ENCODE data around the gene TRIM23.
"Not testable (repeated sequence)": the region's sequence is repeated elsewhere in the genome, so short reads cannot be mapped to it uniquely, and the experiment has no call there.

Gene TRIM23

GRCh38 chr5:65624025-65624570, at the start of gene TRIM23:
Gene TRIM23 (minus strand): TSS chr5:65624333. CDS start chr5:65624274, 59 bp downstream.
- peak; percentile 98 for ATAC-seq
- H3K27ac Mint-ChIP-seq, result peak within 1 kb of the TSS; percentile 98 to 99
- peaks cover 31% of the 10 kb centered on the region for H3K4me1 Mint-ChIP-seq
- no peaks in the 10 kb centered on the region for H3K27me3 Mint-ChIP-seq
- peak; percentile 90 to 93 for DNase-seq
- H3K4me3 Mint-ChIP-seq, result peak within 1 kb of the TSS; percentile 94 to 95
- no peaks in the 10 kb centered on the region for H3K9me3 Mint-ChIP-seq

GRCh38 chr5:65672796-65673195, 48.7 kb upstream of the TRIM23 start:
- Mint-ChIP-seq H3K4me1 (peaks cover 37% of the 10 kb centered on the region), H3K4me3 (no peak overlapping the region), H3K27ac (no peak overlapping the region), H3K27me3 (no peaks in the 10 kb centered on the region), H3K9me3 (no peaks in the 10 kb centered on the region)
- DNase-seq (no peak), ATAC-seq (no peak)

GRCh38 chr5:65668696-65669095, 44.6 kb upstream of the TRIM23 start:
- Mint-ChIP-seq H3K4me3 (no peak overlapping the region), H3K4me1 (peaks cover 5% of the 10 kb centered on the region), H3K27ac (no peak overlapping the region), H3K27me3 (no peaks in the 10 kb centered on the region), H3K9me3 (no peaks in the 10 kb centered on the region)
- ATAC-seq (no peak), DNase-seq (no peak)

GRCh38 chr5:65663804-65664521, 39.8 kb upstream of the TRIM23 start:
- H3K27me3 Mint-ChIP-seq, result no peaks in the 10 kb centered on the region
- H3K27ac Mint-ChIP-seq, result peak overlapping the region; percentile 13 to 45
- no peak overlapping the region for H3K4me3 Mint-ChIP-seq
- DNase-seq (no peak), ATAC-seq (no peak)
- no peaks in the 10 kb centered on the region for H3K9me3 Mint-ChIP-seq
- peaks cover 5% of the 10 kb centered on the region for H3K4me1 Mint-ChIP-seq

- Mint-ChIP-seq H3K4me1 (no peaks in the 10 kb centered on the region), H3K27ac (peak overlapping the region; percentile 80 to 88), H3K27me3 (no peaks in the 10 kb centered on the region), H3K4me3 (no peak overlapping the region), H3K9me3 (no peaks in the 10 kb centered on the region)
- DNase-seq, result no peak
- ATAC-seq, result peak; percentile 74
Observed at GRCh38 chr5:65654713-65655112, 30.6 kb upstream of the TRIM23 start.

- no peak overlapping the region for H3K4me3 Mint-ChIP-seq
- ATAC-seq, result no peak
- no peak for DNase-seq
- no peaks in the 10 kb centered on the region for H3K9me3 Mint-ChIP-seq
- no peaks in the 10 kb centered on the region for H3K4me1 Mint-ChIP-seq
- no peaks in the 10 kb centered on the region for H3K27me3 Mint-ChIP-seq
- H3K27ac Mint-ChIP-seq, result no peak overlapping the region
Observed at GRCh38 chr5:65651144-65651543, 27.0 kb upstream of the TRIM23 start.

GRCh38 chr5:65647941-65648340, 23.8 kb upstream of the TRIM23 start:
- Mint-ChIP-seq H3K27ac (no peak overlapping the region), H3K4me1 (no peaks in the 10 kb centered on the region), H3K4me3 (no peak overlapping the region), H3K27me3 (no peaks in the 10 kb centered on the region), H3K9me3 (no peaks in the 10 kb centered on the region)
- no peak for DNase-seq
- ATAC-seq, result no peak

- Mint-ChIP-seq H3K9me3 (no peaks in the 10 kb centered on the region), H3K27me3 (no peaks in the 10 kb centered on the region), H3K4me3 (no peak overlapping the region), H3K27ac (no peak overlapping the region), H3K4me1 (no peaks in the 10 kb centered on the region)
- DNase-seq (no peak), ATAC-seq (no peak)
Observed at GRCh38 chr5:65646938-65647337, 22.8 kb upstream of the TRIM23 start.

GRCh38 chr5:65640240-65640639, 16.1 kb upstream of the TRIM23 start:
- peaks cover 0 to 5% of the 10 kb centered on the region in 2 donors for H3K9me3 Mint-ChIP-seq
- ATAC-seq (no peak), DNase-seq (no peak)
- H3K4me1 Mint-ChIP-seq, result no peaks in the 10 kb centered on the region
- no peaks in the 10 kb centered on the region for H3K27me3 Mint-ChIP-seq
- no peak overlapping the region for H3K4me3 Mint-ChIP-seq
- no peak overlapping the region for H3K27ac Mint-ChIP-seq

GRCh38 chr5:65630981-65631380, 6.8 kb upstream of the TRIM23 start:
- Mint-ChIP-seq H3K9me3 (no peaks in the 10 kb centered on the region), H3K27ac (no peak overlapping the region), H3K4me1 (peaks cover 15% of the 10 kb centered on the region), H3K4me3 (no peak overlapping the region), H3K27me3 (no peaks in the 10 kb centered on the region)
- DNase-seq (no peak), ATAC-seq (no peak)

- peak overlapping the region; percentile 94 to 95 for H3K4me3 Mint-ChIP-seq
- no peaks in the 10 kb centered on the region for H3K27me3 Mint-ChIP-seq
- H3K4me1 Mint-ChIP-seq, result peaks cover 34% of the 10 kb centered on the region
- no peak for DNase-seq
- no peak for ATAC-seq
- no peaks in the 10 kb centered on the region for H3K9me3 Mint-ChIP-seq
- H3K27ac Mint-ChIP-seq, result peak overlapping the region; percentile 74 to 84
Observed at GRCh38 chr5:65625743-65626142, 1.6 kb upstream of the TRIM23 start.

- H3K4me1 Mint-ChIP-seq, result peaks cover 34% of the 10 kb centered on the region
- no peaks in the 10 kb centered on the region for H3K9me3 Mint-ChIP-seq
Observed at GRCh38 chr5:65624571-65625555, 730 bp upstream of the TRIM23 start, which contains the start of the genes SHLD3 and TRAPPC13. Gene SHLD3 (plus strand): TSS chr5:65625027. CDS start chr5:65629588, 4,561 bp downstream. Gene TRAPPC13 (plus strand): TSS chr5:65625027. CDS start chr5:65625061, 34 bp downstream.

GRCh38 chr5:65623482-65623881, 651 bp downstream of the TRIM23 start:
- DNase-seq, result no peak
- Mint-ChIP-seq H3K9me3 (no peaks in the 10 kb centered on the region), H3K27me3 (no peaks in the 10 kb centered on the region), H3K4me3 (peak overlapping the region; percentile 94 to 95), H3K4me1 (peaks cover 35% of the 10 kb centered on the region), H3K27ac (peak overlapping the region; percentile 93 to 98)
- ATAC-seq, result no peak

More at GRCh38 chr5:65624571-65625555, 730 bp upstream of the TRIM23 start, which contains the start of the genes SHLD3 and TRAPPC13:
- ATAC-seq (peak; percentile 86), DNase-seq (peak; percentile 77 to 84)
- Mint-ChIP-seq H3K27ac (peak within 1 kb of the TSS; percentile 98 to 99), H3K4me3 (peak within 1 kb of the TSS; percentile 94 to 95), H3K27me3 (no peaks in the 10 kb centered on the region)

- H3K27me3 Mint-ChIP-seq, H3K9me3 Mint-ChIP-seq, DNase-seq, ATAC-seq: not testable (repeated sequence)
- Mint-ChIP-seq H3K27ac (peak overlapping the region in 1 of 2 donors; percentile 34), H3K4me3 (peak overlapping the region; percentile 94 to 95), H3K4me1 (peaks cover 40% of the 10 kb centered on the region)
Observed at GRCh38 chr5:65621961-65622360, 2.2 kb downstream of the TRIM23 start.

GRCh38 chr5:65620021-65620420, 4.1 kb downstream of the TRIM23 start:
- H3K27me3 Mint-ChIP-seq, result no peaks in the 10 kb centered on the region
- H3K9me3 Mint-ChIP-seq, result no peaks in the 10 kb centered on the region
- H3K27ac Mint-ChIP-seq, result no peak overlapping the region
- no peak for DNase-seq
- H3K4me3 Mint-ChIP-seq, result no peak overlapping the region
- peaks cover 27% of the 10 kb centered on the region for H3K4me1 Mint-ChIP-seq
- ATAC-seq, result no peak

Data from stimulated activated naive CD8-positive, alpha-beta T cell treated with anti-CD3 and anti-CD28 coated beads, Interleukin-15, amount 100 ng/mL, for 72 hours (primary cell).